Stimulated activated CD4-positive, alpha-beta T cell treated with anti-CD3 and anti-CD28 coated beads, Interleukin-2, amount 100 ng/mL, for 24 hours (primary cell): ENCODE results near the gene TBC1D2B.
"Not testable (repeated sequence)": the region's sequence is repeated elsewhere in the genome, so short reads cannot be mapped to it uniquely, and the experiment has no call there.

Source experiments
- DNase-seq, 2 donors: peaks; one replicate each; pipeline ENCODE4 v3.0.0-alpha.2; 2020

TBC1D2B gene

GRCh38 chr15:77985031-77985930 lies 92.2 kb downstream of the TBC1D2B start:
- no peak for DNase-seq

- DNase-seq = no peak
Measured at GRCh38 chr15:77984446-77984861, 93.1 kb downstream of the TBC1D2B start.

- no peak for DNase-seq
Measured at GRCh38 chr15:77983708-77984445, 93.6 kb downstream of the TBC1D2B start.

- no peak for DNase-seq
Measured at GRCh38 chr15:77983091-77983707, 94.3 kb downstream of the TBC1D2B start.

- DNase-seq = no peak
Measured at GRCh38 chr15:77982127-77982490, 95.4 kb downstream of the TBC1D2B start.

GRCh38 chr15:77981281-77982126 lies 96.0 kb downstream of the TBC1D2B start:
- DNase-seq = no peak

- DNase-seq = not testable (repeated sequence)
Measured at GRCh38 chr15:77980674-77981073, 96.8 kb downstream of the TBC1D2B start.

GRCh38 chr15:77980098-77980497 lies 97.4 kb downstream of the TBC1D2B start:
- no peak for DNase-seq

GRCh38 chr15:77979157-77979556 lies 98.4 kb downstream of the TBC1D2B start:
- not testable (repeated sequence) for DNase-seq

GRCh38 chr15:77978759-77979145 lies 98.8 kb downstream of the TBC1D2B start:
- not testable (repeated sequence) for DNase-seq

GRCh38 chr15:77977903-77978758 lies 99.4 kb downstream of the TBC1D2B start:
- DNase-seq = not testable (repeated sequence)

- not testable (repeated sequence) for DNase-seq
Measured at GRCh38 chr15:77976760-77977525, 100.6 kb downstream of the TBC1D2B start.

GRCh38 chr15:77976095-77976450 lies 101.4 kb downstream of the TBC1D2B start:
- not testable (repeated sequence) for DNase-seq

GRCh38 chr15:77975332-77976094 lies 102.0 kb downstream of the TBC1D2B start:
- no peak for DNase-seq

- no peak for DNase-seq
Measured at GRCh38 chr15:77974416-77975331, 102.8 kb downstream of the TBC1D2B start.

- DNase-seq = no peak
Measured at GRCh38 chr15:77974098-77974414, 103.5 kb downstream of the TBC1D2B start.

GRCh38 chr15:77973273-77974097 lies 104.0 kb downstream of the TBC1D2B start:
- not testable (repeated sequence) for DNase-seq

GRCh38 chr15:77972706-77973105 lies 104.8 kb downstream of the TBC1D2B start:
- not testable (repeated sequence) for DNase-seq
